HCT116 (cell line): ENCODE data around the gene RXRA.
"Not testable (repeated sequence)": the region's sequence is repeated elsewhere in the genome, so short reads cannot be mapped to it uniquely, and the experiment has no call there.

Source experiments
- ATF3 ChIP-seq: IDR thresholded peaks from 2 replicates; pipeline ENCODE4 v1.6.1; 2012
- CBX3 ChIP-seq: IDR thresholded peaks from 2 replicates; pipeline ENCODE4 v1.6.1; 2012; ENCODE audit warnings: low read depth
- CEBPB ChIP-seq: IDR thresholded peaks from 2 replicates; pipeline ENCODE4 v1.6.1; 2012; ENCODE audit warnings: low read depth
- EZH2 ChIP-seq: fragments of 200-600 bp; sonication (generic); IDR thresholded peaks from 2 replicates; pipeline ENCODE4 v1.6.1; 2017; ENCODE audit warnings: antibody characterized with exemption, mixed run types
- EZH2phosphoT487 ChIP-seq: fragments of 200-600 bp; IDR thresholded peaks from 2 replicates; pipeline ENCODE4 v1.6.1; 2018; ENCODE audit warnings: antibody characterized with exemption, borderline replicate concordance
- FOSL1 ChIP-seq: IDR thresholded peaks from 2 replicates; pipeline ENCODE4 v1.6.1; 2012; ENCODE audit warnings: low read depth
- POLR2A ChIP-seq: IDR thresholded peaks from 2 replicates; pipeline ENCODE4 v1.7.0; 2011; ENCODE audit warnings: borderline replicate concordance; ENCODE audit not compliant: insufficient read depth, insufficient read length; ENCODE audit errors: extremely low read depth
- POLR2AphosphoS5 ChIP-seq: IDR thresholded peaks from 2 replicates; pipeline ENCODE4 v1.6.1; 2011; ENCODE audit warnings: mild to moderate bottlenecking, low read depth, low read length, moderate library complexity
- REST ChIP-seq: IDR thresholded peaks from 2 replicates; pipeline ENCODE4 v1.6.1; 2012; ENCODE audit warnings: low read depth
- SP1 ChIP-seq: IDR thresholded peaks from 2 replicates; pipeline ENCODE4 v1.6.1; 2012; ENCODE audit warnings: low read depth
- YY1 ChIP-seq: IDR thresholded peaks from 2 replicates; pipeline ENCODE4 v1.6.1; 2011; ENCODE audit warnings: low read length, low read depth, moderate library complexity, mild to moderate bottlenecking; ENCODE audit not compliant: insufficient replicate concordance; ENCODE audit errors: extremely low read depth
- TF ChIP-seq, protein P1 (sequence below), 3 experiments: fragments of 200-600 bp in 1 of 3; sonication (generic) in 1 of 3; IDR thresholded peaks in 2 of 3; conservative IDR thresholded peaks in 1 of 3; 2 replicates each; pipeline ENCODE4 v1.5.1; 2012 to 2017; ENCODE audit warnings: low read depth in 2 of 3, low read length in 2 of 3, antibody characterized with exemption in 1 of 3, borderline replicate concordance in 1 of 3, control low read depth in 1 of 3, mild to moderate bottlenecking in 1 of 3, mixed read lengths in 1 of 3, mixed run types in 1 of 3, moderate library complexity in 1 of 3; ENCODE audit not compliant: insufficient read depth in 1 of 3
- TF ChIP-seq, protein P2 (sequence below): IDR thresholded peaks from 2 replicates; pipeline ENCODE4 v1.6.1; 2011; ENCODE audit warnings: mild to moderate bottlenecking, low read length, moderate library complexity; ENCODE audit not compliant: insufficient replicate concordance; ENCODE audit errors: extremely low read depth

GRCh38 chr9:134306042-134306441 lies 20.2 kb upstream of the RXRA start:
- not testable (repeated sequence) for TF ChIP-seq EZH2phosphoT487, EZH2, SP1, ATF3, YY1, CBX3, FOSL1, CEBPB, POLR2A, REST, POLR2AphosphoS5
- TF ChIP-seq, protein P1, sequence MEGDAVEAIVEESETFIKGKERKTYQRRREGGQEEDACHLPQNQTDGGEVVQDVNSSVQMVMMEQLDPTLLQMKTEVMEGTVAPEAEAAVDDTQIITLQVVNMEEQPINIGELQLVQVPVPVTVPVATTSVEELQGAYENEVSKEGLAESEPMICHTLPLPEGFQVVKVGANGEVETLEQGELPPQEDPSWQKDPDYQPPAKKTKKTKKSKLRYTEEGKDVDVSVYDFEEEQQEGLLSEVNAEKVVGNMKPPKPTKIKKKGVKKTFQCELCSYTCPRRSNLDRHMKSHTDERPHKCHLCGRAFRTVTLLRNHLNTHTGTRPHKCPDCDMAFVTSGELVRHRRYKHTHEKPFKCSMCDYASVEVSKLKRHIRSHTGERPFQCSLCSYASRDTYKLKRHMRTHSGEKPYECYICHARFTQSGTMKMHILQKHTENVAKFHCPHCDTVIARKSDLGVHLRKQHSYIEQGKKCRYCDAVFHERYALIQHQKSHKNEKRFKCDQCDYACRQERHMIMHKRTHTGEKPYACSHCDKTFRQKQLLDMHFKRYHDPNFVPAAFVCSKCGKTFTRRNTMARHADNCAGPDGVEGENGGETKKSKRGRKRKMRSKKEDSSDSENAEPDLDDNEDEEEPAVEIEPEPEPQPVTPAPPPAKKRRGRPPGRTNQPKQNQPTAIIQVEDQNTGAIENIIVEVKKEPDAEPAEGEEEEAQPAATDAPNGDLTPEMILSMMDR (IDR thresholded peaks at IDR 0.05 in 2 of 3, conservative IDR thresholded peaks at IDR 0.05 in 1 of 3; ENCODE audit: borderline replicate concordance in 1 of 3, insufficient read depth in 1 of 3, low read depth in 2 of 3, low read length in 2 of 3): not testable (repeated sequence)
- TF ChIP-seq, protein P2, sequence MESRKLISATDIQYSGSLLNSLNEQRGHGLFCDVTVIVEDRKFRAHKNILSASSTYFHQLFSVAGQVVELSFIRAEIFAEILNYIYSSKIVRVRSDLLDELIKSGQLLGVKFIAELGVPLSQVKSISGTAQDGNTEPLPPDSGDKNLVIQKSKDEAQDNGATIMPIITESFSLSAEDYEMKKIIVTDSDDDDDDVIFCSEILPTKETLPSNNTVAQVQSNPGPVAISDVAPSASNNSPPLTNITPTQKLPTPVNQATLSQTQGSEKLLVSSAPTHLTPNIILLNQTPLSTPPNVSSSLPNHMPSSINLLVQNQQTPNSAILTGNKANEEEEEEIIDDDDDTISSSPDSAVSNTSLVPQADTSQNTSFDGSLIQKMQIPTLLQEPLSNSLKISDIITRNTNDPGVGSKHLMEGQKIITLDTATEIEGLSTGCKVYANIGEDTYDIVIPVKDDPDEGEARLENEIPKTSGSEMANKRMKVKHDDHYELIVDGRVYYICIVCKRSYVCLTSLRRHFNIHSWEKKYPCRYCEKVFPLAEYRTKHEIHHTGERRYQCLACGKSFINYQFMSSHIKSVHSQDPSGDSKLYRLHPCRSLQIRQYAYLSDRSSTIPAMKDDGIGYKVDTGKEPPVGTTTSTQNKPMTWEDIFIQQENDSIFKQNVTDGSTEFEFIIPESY: not testable (repeated sequence)
